ENCODE measurements around the gene STXBP3.

GRCh38 chr1:108842525-108843181 is 96.2 kb downstream of the STXBP3 start:
- TF ChIP-seq EZH2 (IDR thresholded peaks at IDR 0.05; ENCODE audit: borderline replicate concordance, low read depth, low read length, poor library complexity, severe bottlenecking) (no peak), CTCF (conservative IDR thresholded peaks at IDR 0.05; ENCODE audit: low read depth, low read length) (no peak)

Measured in A673 (cell line).